Astrocyte of the hippocampus (primary cell): ENCODE data around the gene SLAIN2.

ENCODE experiments used
- DNase-seq: peaks from one replicate; pipeline ENCODE4 v3.0.0; 2011; ENCODE audit warnings: low read depth, low spot score

The SLAIN2 gene

GRCh38 chr4:48334236-48334635 is 7.1 kb upstream of the SLAIN2 start:
- no peak for DNase-seq

DNA sequence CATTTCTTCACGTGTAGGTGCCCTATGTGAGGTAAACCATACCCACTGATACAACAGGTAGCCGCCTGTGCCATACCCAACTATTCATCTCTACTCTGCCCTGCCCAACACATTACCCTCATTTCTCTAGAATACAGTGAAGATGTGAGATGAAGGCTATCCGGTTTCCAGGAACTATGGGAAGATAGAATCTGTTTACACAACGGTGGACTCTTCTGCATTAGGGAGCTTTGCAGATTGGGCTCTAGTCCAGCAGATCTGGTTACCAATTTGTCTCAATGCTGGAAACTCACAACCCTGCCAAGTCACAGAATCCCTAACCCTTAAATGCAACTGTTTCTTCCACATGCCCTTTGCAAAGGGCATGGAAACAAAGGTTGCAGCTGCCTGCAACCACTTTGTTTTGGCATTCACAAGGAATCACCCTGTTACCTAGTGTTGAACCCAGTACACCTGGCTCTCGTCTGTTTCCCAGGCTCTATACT is 6.4 kb upstream of the SLAIN2 start:
- DNase-seq, result no peak

GRCh38 chr4:48336146-48336870 is 5.0 kb upstream of the SLAIN2 start:
- DNase-seq, result no peak

GRCh38 chr4:48337731-48338130 is 3.6 kb upstream of the SLAIN2 start:
- DNase-seq, result no peak

- no peak for DNase-seq
These were observed 1.7 kb upstream of the SLAIN2 start for GRCh38 chr4:48339642-48340041.

GRCh38 chr4:48340276-48340964 is 909 bp upstream of the SLAIN2 start:
- DNase-seq, result peak; percentile 62

GRCh38 chr4:48341776-48342605 is 662 bp downstream of the SLAIN2 start:
- DNase-seq, result peak; percentile 77

- DNase-seq, result no peak
These were observed 1.2 kb downstream of the SLAIN2 start for GRCh38 chr4:48342606-48342880.

DNA sequence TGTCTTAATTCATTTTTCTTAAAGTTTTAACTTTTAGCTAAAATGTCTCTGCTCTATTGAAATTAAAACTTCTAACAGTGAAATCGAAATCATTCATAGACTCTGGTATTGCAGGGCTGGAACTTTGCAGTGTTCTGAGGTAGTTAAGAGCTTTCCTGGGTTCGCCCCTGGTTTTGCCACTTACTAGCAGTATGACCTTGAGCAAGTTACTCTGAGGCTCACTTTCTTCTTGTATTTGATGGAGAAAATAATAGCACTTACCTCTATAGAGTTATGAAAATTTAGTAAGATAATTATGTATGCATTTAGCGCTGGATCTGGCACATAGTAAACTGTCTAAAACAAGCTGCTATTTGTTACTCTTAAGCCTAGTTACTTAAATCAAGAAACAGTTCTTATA is 1.7 kb downstream of the SLAIN2 start:
- peak; percentile 24 for DNase-seq

- peak; percentile 31 for DNase-seq
These were observed 2.2 kb downstream of the SLAIN2 start for GRCh38 chr4:48343551-48343950.

GRCh38 chr4:48345542-48345941 is 4.2 kb downstream of the SLAIN2 start:
- no peak for DNase-seq

- DNase-seq, result peak; percentile 29
These were observed 5.3 kb downstream of the SLAIN2 start for GRCh38 chr4:48346594-48346993.

DNA sequence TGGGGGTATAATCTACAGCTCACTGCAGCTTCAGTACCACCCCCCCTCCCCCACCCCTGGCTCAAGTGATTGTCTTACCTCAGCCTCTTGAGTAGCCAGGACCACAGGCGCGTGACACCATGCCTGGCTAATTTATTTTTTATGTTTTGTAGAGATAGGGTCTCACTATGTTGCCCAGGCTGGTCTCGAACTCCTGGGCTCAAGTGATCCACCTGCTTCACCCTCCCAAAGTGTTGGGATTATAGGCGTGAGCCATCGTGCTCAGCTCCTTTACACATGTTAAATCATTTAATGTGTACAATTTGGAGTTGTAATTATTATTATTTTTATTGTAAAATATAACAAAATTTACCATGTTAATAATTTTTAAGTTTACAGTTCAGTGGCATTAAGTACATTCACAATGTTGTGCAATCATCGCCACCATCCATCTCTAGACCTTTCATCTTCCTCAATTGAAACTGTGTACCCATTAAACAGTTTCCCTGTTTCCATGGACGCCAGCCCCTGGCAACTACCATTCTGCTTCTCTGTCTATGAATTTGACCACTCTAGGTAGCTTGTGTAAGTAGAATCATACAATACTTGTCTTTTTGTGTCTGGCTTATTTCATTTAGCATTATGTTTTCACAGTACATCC is 6.1 kb downstream of the SLAIN2 start:
- no peak for DNase-seq

GRCh38 chr4:48350871-48351270 is 9.5 kb downstream of the SLAIN2 start:
- DNase-seq, result no peak

DNA sequence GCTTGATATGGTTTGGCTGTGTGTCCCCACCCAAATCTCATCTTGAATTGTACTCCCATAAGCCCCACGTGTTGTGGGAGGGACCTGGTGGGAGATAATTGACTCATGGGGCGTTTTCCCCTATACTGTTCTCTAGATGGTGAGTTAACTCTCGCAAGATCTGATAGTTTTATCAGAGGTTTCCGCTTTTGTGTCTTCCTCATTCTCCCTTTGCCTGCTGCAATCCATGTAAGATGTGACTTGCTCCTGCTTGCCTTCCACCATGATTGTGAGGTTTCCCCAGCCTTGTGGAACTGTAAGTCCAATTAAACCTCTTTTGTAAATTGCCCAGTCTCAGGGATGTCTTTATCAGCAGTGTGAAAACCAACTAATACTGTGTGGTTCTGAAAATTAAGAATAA is 11.5 kb downstream of the SLAIN2 start:
- no peak for DNase-seq

GRCh38 chr4:48356355-48356754 is 15.0 kb downstream of the SLAIN2 start:
- DNase-seq, result no peak

DNA sequence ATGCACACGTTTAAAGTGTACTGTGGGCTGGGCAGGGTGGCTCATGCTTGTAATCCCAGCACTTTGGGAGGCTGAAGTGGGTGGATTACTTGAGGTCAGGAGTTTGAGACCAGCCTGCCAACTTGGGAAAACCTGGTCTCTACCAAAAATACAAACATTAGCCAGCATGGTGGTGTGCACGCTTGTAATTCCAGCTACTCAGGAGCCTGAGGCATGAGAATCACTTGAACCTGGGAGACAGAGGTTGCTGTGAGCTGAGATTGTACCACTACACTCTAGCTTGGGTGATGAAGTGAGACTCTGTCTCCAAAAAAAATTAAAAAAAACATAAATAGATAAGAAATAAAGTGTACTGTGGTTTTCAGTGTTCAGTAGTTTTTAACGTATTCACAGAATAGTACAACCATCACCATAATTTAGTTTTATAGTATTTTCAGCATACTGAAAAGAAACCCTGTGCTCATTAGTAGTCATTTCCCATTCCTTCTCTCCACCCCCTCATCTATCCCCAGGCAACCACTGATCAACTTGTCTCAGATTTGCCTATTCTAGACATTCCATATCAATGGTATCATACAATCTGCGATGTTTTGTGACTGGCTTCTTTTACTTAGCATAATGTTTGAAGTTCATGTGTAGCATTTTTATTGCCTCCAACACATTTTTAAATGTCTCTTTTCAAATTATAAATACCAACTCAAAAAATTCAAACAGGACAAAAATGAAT is 19.1 kb downstream of the SLAIN2 start:
- peak; percentile 82 for DNase-seq

DNA sequence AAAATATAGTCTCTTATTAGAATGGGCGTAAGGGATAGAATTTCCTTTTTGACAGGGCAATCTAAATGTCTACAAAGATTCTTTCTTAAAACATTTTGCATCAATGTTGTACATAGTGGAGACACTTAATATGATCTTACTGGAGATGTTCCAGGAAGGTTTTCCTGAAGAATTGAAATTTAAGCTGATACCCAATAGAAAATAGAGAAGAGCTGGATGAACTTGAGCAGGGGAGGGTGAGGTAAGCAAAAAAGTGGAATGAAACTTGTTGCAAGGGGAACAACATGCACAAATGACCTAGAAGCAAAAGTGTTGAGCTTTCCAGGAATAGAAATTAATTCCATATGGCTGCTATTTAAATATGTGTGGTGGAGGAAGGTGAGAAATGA is 19.7 kb downstream of the SLAIN2 start:
- peak; percentile 34 for DNase-seq

DNA sequence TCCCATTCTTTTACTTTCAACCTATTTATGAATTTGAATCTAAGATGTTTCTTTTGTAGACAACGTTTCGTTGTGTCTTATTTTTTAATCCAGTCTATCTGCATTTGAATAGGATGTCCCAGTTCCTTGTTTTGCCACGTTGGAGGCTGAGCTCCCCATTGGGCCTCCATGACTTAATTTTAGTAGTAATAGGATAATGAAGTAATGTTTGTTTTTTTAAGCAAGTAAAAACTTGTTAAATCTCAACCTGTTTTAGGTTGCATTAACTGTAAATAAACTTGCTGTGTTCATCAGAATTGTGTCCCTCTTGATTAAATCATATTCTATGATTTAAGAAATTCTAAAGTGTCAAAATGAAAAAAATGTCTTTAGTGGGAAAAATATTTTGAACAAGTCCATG is 25.3 kb downstream of the SLAIN2 start:
- DNase-seq, result no peak

DNA sequence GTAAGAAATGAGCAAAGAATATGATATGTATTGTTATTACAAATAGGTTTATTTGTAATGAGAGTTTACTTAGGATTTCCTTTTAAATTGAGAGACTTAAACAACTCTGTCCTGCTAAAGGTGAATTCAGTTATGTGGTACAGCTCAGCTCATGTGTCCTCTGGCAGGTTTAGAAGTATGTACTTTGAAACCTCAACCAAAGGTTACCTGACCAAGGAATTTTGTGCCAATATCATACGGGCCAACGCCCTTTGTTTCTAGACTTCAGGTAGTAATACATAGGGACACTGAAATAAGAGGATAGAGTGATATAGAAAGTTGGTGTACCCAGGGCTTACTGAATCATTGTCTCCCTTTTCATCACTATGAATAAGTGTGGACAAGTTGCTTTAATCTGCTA is 25.7 kb downstream of the SLAIN2 start:
- no peak for DNase-seq

DNA sequence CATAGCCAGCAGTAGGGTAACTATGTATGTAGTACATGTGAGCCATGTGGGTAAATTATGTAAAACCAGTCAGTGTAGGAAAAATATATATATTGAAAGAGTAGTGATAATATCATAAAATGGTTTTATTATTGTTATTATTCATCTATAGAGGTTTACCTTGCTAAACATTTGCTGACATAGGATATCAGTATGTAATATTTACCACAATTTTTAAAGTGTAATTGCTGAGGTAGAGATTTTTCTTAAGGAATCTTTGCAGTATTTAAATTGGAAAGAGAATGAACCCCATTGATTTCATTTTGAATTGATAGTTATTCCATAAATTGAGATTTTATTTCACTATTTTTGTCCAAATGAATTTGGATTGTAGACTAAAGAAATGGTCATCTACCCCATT is 27.1 kb downstream of the SLAIN2 start:
- DNase-seq, result no peak
